ENCODE measurements around the gene TMX3.

- TF ChIP-seq, protein P1, sequence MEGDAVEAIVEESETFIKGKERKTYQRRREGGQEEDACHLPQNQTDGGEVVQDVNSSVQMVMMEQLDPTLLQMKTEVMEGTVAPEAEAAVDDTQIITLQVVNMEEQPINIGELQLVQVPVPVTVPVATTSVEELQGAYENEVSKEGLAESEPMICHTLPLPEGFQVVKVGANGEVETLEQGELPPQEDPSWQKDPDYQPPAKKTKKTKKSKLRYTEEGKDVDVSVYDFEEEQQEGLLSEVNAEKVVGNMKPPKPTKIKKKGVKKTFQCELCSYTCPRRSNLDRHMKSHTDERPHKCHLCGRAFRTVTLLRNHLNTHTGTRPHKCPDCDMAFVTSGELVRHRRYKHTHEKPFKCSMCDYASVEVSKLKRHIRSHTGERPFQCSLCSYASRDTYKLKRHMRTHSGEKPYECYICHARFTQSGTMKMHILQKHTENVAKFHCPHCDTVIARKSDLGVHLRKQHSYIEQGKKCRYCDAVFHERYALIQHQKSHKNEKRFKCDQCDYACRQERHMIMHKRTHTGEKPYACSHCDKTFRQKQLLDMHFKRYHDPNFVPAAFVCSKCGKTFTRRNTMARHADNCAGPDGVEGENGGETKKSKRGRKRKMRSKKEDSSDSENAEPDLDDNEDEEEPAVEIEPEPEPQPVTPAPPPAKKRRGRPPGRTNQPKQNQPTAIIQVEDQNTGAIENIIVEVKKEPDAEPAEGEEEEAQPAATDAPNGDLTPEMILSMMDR (conservative IDR thresholded peaks at IDR 0.05) = peak; percentile 78
- no peak for TF ChIP-seq EZH2 (IDR thresholded peaks at IDR 0.05; ENCODE audit: low read depth)
These were observed 20.8 kb upstream of the TMX3 start for GRCh38 chr18:68735483-68736343.
